Measurements from ENCODE around the gene EMC9. TPM values are rescaled to one million over a fixed set of nuclear protein-coding genes. Genes with fewer than 3 reads are reported as not detected.

Gene EMC9
- total RNA-seq, 3 donors from 2014 or later (not counting 1 experiment from before 2014, with no cell fraction given) = 9.3 to 12.3 (median 12.0) TPM

DNA sequence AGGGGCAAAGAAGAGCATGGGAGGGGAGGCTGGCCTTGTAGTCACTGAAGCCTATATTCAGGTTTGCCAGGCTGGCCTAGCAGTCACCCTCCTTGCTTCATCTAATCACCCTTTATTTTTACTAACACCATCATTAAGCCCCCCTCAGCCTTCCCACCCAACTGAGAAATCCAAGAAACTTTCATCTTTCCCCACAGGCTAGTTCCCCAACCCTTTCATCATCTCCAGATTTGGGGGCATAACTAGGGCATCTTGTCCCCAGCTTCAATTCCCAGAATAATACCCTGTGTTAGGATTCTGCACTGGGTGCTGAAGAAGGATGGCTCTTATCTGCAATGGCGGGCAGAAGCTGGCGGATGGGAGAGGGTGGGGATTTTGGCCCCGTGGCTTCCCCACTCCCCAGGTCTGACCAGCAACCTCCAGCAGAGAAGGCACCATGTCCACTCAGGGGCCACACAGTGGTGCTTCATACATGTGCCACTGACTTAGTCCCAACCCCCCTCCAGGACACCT, 40.4 kb downstream of the EMC9 start:
- Mint-ChIP-seq H3K4me3 (no peak overlapping the region), H3K9me3 (no peaks in the 10 kb centered on the region), H3K4me1 (peaks cover 0 to 6% of the 10 kb centered on the region in 2 donors), H3K36me3 (peaks cover 10% of the 10 kb centered on the region), H3K27me3 (ENCODE audit: low read depth in 2 of 2) (no peaks in the 10 kb centered on the region), H3K27ac (no peak overlapping the region)
- H3K27ac ChIP-seq (ENCODE audit: low read length) = no peak overlapping the region
- no peak overlapping the region for H3K4me3 ChIP-seq (ENCODE audit: low read length)
- H3K4me1 ChIP-seq (ENCODE audit: control insufficient read depth, insufficient read depth, low read length) = no peaks in the 10 kb centered on the region
- TF ChIP-seq, protein P1, sequence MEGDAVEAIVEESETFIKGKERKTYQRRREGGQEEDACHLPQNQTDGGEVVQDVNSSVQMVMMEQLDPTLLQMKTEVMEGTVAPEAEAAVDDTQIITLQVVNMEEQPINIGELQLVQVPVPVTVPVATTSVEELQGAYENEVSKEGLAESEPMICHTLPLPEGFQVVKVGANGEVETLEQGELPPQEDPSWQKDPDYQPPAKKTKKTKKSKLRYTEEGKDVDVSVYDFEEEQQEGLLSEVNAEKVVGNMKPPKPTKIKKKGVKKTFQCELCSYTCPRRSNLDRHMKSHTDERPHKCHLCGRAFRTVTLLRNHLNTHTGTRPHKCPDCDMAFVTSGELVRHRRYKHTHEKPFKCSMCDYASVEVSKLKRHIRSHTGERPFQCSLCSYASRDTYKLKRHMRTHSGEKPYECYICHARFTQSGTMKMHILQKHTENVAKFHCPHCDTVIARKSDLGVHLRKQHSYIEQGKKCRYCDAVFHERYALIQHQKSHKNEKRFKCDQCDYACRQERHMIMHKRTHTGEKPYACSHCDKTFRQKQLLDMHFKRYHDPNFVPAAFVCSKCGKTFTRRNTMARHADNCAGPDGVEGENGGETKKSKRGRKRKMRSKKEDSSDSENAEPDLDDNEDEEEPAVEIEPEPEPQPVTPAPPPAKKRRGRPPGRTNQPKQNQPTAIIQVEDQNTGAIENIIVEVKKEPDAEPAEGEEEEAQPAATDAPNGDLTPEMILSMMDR (IDR thresholded peaks at IDR 0.05) = no peak
- no peaks in the 10 kb centered on the region for H3K9me3 ChIP-seq (ENCODE audit: control insufficient read depth, insufficient read depth, low read length)
- ATAC-seq (no peak), DNase-seq (no peak)
- WGBS (ENCODE audit: insufficient coverage) = 90% methylated on average over 2 of the region's 3 CpGs
- intact Hi-C loops (cut with micrococcal nuclease) = no loop called here
- peaks cover 17% of the 10 kb centered on the region for H3K36me3 ChIP-seq (ENCODE audit: control insufficient read depth, insufficient read depth, low read length)
- H3K27me3 ChIP-seq (ENCODE audit: control insufficient read depth, insufficient read depth, low read length) = no peaks in the 10 kb centered on the region

DNA sequence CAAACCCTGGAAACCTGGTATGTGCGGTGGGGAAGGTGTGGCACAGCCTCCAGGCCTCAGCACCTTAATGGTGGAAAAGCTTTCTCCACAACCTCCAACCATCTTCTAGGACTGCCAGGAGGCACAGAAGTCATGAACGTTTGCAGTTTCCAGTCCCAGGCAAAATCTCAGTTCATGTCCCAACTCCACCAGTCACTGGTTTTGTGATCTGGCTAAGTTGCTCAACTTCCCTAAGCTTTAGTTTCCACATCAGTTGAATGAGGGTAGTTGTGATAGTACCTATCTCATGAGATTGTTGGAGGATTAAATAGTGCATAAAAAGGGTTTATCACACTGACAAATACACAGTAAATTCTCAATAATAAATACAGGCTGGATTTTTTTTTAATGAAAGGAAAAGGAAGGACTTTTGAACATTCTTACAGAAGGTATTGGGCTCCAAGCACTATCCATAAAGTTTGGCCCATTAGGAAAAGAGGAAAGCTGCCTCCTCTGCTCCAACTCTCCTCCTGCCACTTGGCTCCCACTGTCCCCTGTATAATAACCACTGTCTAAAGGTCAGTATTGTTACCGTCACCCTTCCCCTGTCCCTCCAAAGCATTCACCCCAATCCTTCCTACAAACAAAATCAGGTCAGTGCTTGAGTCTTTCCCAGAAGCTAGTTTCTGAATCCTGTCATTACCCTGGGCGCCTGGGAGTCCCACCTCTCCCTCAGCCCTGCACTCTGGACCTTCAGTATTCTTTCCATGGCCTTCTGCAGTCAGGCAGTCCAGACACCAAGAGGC, 41.0 kb downstream of the EMC9 start:
- Histone ChIP-seq H3K36me3 (ENCODE audit: control insufficient read depth, insufficient read depth, low read length) (peaks cover 17% of the 10 kb centered on the region), H3K27me3 (ENCODE audit: control insufficient read depth, insufficient read depth, low read length) (no peaks in the 10 kb centered on the region), H3K4me3 (ENCODE audit: low read length) (no peak overlapping the region), H3K4me1 (ENCODE audit: control insufficient read depth, insufficient read depth, low read length) (peaks cover 5% of the 10 kb centered on the region), H3K27ac (ENCODE audit: low read length) (no peak overlapping the region), H3K9me3 (ENCODE audit: control insufficient read depth, insufficient read depth, low read length) (no peaks in the 10 kb centered on the region)
- ATAC-seq (no peak), DNase-seq (no peak)
- TF ChIP-seq, protein P1 (IDR thresholded peaks at IDR 0.05) = no peak
- H3K36me3 Mint-ChIP-seq = peaks cover 10% of the 10 kb centered on the region
- WGBS (ENCODE audit: insufficient coverage) = 92% methylated on average over 4 of the region's 4 CpGs
- H3K4me1 Mint-ChIP-seq = peaks cover 4 to 12% of the 10 kb centered on the region in 2 donors
- H3K27me3 Mint-ChIP-seq (ENCODE audit: low read depth in 2 of 2) = no peaks in the 10 kb centered on the region
- intact Hi-C loops (cut with micrococcal nuclease) = no loop called here
- no peak overlapping the region for H3K4me3 Mint-ChIP-seq
- no peaks in the 10 kb centered on the region for H3K9me3 Mint-ChIP-seq
- H3K27ac Mint-ChIP-seq = no peak overlapping the region

DNA sequence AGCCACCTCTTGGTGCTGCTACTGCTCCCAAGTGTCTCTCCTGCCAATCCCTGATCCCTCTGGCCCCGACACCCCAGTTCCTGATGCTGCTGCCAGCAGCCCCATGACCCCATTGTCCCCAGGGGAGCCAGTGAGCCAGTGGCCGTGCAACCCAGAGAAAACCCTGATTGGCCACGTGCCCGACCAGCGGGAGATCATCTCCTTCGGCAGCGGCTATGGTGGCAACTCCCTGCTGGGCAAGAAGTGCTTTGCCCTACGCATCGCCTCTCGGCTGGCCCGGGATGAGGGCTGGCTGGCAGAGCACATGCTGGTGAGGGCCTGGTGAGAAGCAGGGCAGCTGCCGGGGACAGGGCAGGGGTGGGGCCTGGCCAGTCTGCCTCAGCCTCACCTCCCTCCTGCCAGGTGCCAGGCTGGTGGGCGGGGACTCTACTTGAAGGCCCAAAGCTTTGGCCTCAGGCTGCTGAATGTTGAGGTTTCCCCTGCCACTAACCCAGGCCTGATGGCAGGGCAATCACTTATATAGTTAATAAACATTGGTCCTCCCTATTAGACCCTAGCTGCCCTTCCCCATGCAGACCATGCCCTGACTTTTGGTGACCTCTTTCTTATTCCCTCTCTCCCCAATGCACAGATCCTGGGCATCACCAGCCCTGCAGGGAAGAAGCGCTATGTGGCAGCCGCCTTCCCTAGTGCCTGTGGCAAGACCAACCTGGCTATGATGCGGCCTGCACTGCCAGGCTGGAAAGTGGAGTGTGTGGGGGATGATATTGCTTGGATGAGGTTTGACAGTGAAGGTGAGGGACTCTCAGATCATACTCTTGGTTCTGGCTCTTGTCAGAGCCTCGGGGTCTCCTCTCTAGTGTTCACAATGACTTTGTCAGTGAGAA, 42.2 kb downstream of the EMC9 start:
- Histone ChIP-seq H3K27me3 (ENCODE audit: control insufficient read depth, insufficient read depth, low read length) (no peaks in the 10 kb centered on the region), H3K4me3 (ENCODE audit: low read length) (no peak overlapping the region), H3K9me3 (ENCODE audit: control insufficient read depth, insufficient read depth, low read length) (no peaks in the 10 kb centered on the region), H3K4me1 (ENCODE audit: control insufficient read depth, insufficient read depth, low read length) (peaks cover 15% of the 10 kb centered on the region), H3K27ac (ENCODE audit: low read length) (no peak overlapping the region), H3K36me3 (ENCODE audit: control insufficient read depth, insufficient read depth, low read length) (peaks cover 17% of the 10 kb centered on the region)
- DNase-seq (no peak), ATAC-seq (no peak)
- Mint-ChIP-seq H3K4me3 (no peak overlapping the region), H3K9me3 (no peaks in the 10 kb centered on the region), H3K4me1 (peaks cover 14 to 23% of the 10 kb centered on the region in 2 donors), H3K27me3 (ENCODE audit: low read depth in 2 of 2) (no peaks in the 10 kb centered on the region), H3K27ac (no peak overlapping the region), H3K36me3 (peaks cover 2% of the 10 kb centered on the region)
- 95% methylated on average over 17 of the region's 17 CpGs for WGBS (ENCODE audit: insufficient coverage)
- TF ChIP-seq, protein P1 (IDR thresholded peaks at IDR 0.05) = no peak
- intact Hi-C loops (cut with micrococcal nuclease) = no loop called here
